Ammon's horn (tissue), 1 donor: ENCODE data around the gene FAM120A.

Experiments used
- DNase-seq: peaks from one replicate; pipeline ENCODE4 v3.0.0-alpha.2; 2016; ENCODE audit warnings: low spot score

FAM120A gene

DNA sequence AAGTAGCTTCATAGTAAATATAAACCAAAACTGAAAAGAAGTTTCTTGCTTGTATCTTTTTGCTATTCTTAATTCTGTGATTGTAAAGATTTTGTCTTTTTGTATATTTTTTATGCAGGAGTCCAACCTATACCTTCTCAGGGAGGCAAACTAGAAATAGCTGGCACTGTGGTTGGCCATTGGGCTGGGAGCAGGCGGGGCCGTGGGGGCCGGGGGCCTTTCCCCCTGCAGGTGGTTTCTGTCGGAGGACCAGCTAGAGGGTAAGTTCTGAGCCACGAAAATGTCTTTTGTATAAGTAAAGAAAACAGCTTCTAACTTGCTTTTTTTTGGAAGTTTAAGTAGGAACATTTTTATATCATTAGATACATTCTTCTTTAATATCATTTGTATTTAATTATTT, 109.5 kb downstream of the FAM120A start:
- DNase-seq: no peak

DNA sequence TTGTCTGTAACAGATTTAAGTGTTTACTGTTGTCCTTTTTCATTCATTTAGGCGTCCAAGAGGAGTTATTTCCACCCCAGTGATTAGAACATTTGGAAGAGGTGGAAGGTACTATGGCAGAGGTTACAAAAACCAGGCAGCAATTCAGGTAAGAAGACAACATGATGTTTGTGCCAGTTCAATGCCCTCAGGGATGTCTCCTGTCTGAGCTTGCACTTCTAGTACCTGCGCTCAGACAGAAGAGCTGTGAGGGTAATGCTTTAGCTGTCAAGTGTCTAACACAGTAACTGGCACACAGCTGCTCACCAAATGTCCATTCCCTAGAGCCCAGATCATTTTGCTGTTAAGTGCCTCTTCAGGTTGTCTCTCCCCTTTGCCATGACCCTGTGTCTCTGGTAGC, 110.7 kb downstream of the FAM120A start:
- no peak for DNase-seq

DNA sequence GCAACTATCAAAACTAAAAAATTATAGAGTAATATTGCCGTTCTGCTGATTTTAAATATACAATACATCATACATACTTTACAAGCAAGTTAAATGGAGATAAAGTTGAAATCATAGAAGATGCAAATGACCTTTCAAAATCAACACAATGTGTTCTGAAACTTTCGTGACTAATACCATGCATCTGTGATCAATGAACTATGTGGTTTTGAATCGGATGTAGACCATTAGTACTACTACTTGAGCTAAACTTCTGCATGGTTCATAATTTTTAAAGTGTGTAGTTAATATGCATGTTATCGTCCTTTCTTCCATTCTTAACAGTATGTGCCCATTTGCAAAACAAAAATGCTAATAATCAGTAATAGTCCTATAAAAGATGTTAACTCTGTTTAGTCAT, 113.6 kb downstream of the FAM120A start:
- DNase-seq: no peak

- DNase-seq: peak; percentile 97
These were observed 115.2 kb downstream of the FAM120A start for GRCh38 chr9:93566408-93567270.

DNA sequence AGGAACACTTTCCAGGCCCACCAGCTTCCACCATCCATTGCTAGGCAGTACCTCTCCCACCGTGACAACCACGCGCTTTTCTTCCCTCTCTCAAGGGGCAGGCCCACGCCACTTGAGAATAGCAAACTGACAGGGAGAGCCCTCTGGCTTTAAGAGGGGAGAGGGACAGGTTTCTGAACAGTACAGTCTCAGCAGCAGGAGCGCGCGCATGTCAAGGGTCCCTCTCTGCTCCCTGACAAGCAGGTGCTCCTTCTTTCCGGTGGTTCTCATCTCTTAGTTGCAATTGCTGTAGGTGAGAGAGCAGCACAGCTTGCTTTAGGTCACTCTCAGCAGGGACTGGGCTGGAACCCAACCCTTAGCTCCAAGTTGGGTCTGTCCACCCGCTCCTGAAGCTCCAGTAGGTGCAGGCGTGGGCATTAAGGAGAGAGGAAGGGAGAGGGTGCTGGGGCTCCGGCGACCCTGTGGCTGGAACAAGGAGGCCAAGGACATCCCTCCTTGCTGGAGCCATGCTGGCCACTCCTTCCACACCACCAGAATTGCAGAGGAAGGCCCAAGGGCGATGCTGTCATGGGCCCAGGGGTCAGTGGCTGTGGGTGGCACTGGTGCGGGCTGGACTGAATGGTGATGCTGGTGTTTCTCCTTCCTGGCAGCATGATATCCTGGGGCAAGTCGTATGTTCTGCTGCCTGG, 115.9 kb downstream of the FAM120A start:
- DNase-seq: peak; percentile 48

GRCh38 chr9:93568169-93568568, 116.7 kb downstream of the FAM120A start:
- DNase-seq: no peak

DNA sequence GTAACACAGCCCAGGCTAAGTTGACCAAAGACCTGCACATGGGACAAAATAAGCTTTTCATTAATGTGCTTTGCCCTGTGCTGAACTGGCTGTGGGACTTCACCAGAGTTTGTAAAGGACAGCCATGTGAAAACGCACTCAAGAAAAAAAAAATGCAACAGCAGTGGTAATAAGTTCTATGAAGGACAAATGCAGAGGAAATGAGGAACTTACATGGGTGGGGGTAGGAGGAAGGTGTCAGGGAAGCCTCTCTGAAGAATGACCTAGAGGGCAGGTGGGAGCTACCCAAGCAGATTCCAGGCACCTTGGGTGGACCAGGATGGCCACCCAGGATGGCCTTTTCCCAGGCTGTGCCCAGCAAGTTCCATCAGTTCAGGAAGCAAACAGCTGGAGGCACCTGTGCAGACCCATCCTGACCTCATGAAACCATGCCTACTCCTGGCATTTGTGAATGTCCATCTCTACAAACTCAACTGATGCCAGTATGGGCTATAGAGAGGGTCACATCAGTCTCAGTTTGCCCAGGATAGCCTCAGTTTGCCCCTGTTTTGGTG, 118.2 kb downstream of the FAM120A start:
- no peak for DNase-seq

DNA sequence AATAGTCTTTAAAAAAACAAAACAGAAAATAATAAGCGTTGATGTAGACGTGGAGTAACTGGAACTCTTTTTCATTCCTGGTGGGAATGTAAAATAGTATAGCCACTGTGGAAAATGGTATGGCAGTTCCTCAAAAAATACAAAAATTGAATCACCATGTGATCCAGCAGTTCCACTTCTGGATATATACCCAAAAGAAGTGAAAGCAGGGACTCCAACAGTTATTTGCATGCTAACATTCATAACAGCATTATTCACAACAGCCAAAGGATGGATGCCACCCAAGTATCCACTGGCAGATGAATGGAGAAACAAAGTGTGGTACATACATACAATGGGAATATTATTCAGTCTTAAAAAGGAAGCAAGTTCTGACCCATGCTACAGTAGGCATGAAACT, 120.7 kb downstream of the FAM120A start:
- no peak for DNase-seq

DNA sequence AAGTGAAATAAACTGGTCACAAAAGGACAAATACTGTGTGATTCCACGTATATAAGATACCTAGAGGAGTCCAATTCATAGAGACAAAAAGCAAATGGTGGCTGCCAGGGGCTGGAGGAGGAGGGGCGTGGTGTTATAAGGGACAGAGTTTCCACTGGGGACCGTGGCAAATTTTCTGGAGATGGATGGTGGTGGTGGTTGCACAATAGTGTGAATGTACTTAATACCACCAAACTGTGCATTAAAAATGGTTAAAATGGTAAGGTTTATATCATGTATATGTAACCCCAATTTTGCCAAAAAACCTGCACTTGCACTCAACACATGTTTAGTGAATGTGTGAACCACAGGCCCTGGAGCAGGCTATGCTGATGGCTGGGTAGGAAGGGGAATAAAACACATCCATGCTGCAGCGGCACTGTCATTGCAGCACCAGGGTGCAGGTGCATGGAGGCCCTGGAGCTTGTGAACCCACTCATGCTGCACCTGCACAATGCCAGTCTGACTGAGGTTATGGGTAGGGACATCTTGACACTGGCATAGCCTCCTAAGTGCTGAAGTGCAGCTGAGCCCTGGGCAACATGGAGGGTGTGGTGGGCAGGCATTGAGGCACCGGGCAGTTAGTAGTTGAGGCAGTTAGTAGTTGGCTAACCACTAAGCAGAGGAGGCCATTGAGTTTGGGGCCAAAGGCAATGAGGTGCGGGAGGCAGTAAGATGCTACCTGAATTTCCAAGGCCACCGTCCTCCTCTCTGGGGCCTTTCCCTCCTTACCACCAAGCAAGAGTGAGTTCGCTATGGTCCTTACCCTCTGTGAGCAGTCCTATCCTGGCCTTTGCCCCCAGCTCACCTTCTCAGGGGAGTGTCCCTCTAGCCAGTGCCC, 121.4 kb downstream of the FAM120A start:
- DNase-seq: no peak

GRCh38 chr9:93573516-93573828, 122.0 kb downstream of the FAM120A start:
- no peak for DNase-seq

- DNase-seq: no peak
These were observed 122.8 kb downstream of the FAM120A start for GRCh38 chr9:93574091-93574899.

DNA sequence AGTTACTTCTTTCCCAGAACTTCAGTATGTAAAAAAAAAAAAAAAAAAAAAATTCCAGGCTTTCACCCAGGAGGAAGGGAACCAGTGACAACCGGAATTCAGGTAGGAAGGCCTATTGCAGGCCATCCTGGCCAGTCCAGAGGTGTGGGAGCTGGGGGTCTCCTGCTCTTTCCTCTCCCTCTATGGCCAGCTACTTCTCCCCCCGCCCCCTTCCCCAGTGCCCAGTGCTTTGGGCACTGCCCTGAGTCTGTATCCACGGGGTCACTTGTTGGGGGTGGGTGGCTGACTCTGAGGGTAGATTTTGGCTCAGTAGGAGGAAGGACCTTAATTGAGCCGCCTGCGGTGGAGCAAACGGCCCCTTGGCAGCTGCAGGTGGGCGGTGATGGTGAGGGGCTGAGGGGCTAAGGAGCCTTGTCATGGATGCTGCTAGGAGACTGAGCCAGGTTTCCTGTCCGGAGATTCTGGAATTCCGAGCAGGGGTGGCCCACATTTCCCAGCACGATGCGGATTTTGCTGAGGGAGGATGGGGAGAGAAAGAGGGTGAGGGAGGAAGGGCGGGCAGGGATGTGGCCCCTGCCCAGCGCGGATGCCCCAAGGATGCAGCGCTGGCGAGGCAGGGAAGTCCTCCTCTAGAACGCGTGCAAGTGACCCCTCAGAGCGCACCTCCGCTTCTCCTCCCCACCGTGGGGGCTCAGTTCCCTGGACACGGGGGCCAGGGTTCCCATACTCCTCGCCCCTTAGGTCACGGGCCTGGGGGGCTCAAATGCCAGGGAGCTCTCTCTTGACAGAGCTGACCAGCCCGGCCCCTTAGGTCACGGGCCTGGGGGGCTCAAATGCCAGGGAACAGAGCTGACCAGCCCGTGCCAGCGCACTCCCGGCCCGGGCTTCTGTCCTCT, 123.7 kb downstream of the FAM120A start:
- no peak for DNase-seq

DNA sequence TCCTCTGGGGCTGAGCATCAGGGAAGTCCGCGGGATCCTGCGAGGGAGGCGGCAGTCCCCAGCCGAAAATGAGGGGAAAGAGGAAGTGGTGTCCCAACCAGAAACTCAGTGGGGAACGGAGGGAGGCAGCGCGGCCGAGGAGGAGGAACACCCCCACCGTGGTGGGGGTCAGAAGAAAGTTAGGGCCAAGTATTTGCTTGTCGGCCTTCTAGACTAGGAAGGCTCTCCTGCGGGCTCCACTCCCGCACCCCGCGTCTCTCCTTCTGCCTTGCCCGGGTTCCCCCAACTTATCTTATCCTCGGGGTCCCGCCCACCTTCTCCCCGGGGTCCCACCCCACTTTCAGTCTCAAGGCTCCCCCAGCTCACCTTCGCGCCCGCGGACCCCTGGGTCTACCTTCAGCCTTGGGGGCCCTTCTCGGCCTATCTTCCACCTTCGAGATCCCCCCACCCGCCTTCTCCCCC, 124.3 kb downstream of the FAM120A start:
- peak; percentile 51 for DNase-seq

GRCh38 chr9:93576258-93577077, 125.0 kb downstream of the FAM120A start, which contains the start of gene PHF2:
TSS of gene PHF2 (plus strand) at chr9:93576584. CDS start at chr9:93576774, 190 bp downstream.
- DNase-seq: peak; percentile 36

DNA sequence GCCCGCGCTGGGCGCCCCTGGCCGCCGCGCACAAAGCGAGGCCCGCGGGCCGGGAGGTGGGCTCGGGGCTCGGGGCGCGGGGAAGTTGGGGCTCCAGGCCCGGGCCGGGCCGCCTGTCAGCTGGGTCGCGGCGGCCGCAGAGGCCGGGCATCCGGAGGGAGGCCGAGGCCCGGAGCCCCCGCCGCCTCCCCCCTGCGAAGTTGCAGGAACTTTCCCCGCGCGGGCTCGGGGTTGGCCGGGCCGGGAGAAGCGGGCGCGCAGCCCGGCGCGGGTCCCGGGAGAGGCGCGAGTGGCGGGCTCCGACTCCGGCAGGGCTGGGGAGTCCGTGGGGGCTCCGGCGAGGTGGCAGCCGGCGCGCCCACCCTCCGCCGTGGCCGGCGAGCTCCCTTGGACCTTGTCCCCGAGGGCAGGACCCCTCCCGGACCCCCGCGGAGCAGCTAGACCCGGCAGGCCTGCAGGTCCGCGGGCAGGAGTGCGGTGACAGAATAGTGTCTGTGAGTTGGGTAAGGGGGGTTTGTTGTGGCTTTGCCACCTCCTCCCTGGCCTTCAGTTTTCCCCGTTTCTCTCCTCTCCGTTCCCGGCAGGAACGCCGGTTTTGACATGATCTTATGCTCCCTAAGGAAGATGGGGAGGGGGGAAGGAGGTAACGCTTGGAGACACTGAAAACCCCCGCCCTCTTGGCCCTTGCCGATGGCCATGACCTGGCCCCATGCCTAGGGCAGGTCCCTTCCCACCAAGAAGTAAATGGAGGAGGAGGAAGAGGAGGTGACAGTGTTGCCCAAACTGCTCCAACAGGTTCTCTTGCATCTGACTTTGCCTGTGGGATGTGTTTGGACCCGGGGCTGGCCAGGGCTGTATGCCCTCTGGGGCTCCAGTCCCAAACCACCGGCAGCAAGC, 125.8 kb downstream of the FAM120A start:
- no peak for DNase-seq

GRCh38 chr9:93577975-93578682, 126.6 kb downstream of the FAM120A start:
- DNase-seq: no peak

- DNase-seq: no peak
These were observed 127.4 kb downstream of the FAM120A start for GRCh38 chr9:93578844-93579243.
